ENCODE measurements around the gene HK3. TPM values are rescaled to one million over a fixed set of nuclear protein-coding genes. Genes with fewer than 3 reads are reported as not detected.

HK3 gene
- total RNA-seq, 1 experiment from 2014 or later: 1.5 TPM

DNA sequence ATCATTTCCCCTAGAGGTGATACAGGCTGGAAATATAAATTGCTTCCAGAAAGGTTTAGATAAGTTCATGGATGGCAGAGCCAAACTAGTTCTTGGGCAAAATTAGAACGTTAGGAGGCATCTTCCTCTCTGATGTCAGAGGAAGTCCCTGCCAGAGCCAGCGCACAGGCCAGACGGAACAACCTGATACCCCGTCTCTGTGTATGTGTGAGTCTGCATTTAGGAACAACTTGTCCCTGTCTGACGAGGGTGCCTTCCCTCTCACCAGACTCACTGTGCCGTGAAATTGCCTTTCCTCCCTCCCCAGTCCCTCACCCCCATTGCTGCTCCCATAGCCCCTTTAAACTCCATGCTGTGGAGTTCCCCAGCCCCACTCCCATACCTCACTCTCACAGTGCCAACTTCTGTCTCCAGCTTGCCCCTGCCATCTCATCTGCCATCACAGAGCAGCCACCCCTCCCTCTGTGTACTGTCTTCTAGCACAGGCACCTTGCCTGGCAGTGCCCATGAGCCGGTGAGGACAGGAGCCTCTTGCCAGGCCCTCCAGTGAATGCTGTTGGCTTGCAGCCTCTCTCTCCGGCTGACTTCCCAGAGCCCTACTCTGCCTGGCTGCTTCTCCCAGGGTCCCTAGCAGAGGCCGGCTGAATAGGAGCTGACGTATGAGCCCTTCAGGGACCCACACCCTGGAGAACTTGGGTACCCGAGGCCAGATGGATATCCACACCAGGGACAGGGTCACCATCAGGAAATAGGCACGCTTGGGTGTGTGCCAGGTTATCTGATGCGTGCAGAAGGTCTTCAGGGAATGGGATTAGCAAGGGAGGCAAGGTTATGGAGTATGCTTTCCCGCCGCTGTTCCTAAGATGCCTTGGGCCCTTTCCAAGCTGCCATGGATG lies 62.1 kb downstream of the HK3 start:
- BruUV-seq (replicated peaks): no TSS peak
- Mint-ChIP-seq H3K27ac (ENCODE audit: unreplicated experiment) (no peak overlapping the region), H3K4me3 (ENCODE audit: low read depth, unreplicated experiment) (no peak overlapping the region), H3K9me3 (ENCODE audit: low read depth, unreplicated experiment) (no peaks in the 10 kb centered on the region), H3K4me1 (ENCODE audit: low read depth, unreplicated experiment) (no peaks in the 10 kb centered on the region), H3K27me3 (ENCODE audit: unreplicated experiment) (no peaks in the 10 kb centered on the region), H3K36me3 (ENCODE audit: insufficient read depth, unreplicated experiment) (no peaks in the 10 kb centered on the region)
- DNase-seq: no peak
- intact Hi-C loops (cut with micrococcal nuclease; ENCODE audit: unreplicated experiment): no loop called here
- TF ChIP-seq, protein P1, sequence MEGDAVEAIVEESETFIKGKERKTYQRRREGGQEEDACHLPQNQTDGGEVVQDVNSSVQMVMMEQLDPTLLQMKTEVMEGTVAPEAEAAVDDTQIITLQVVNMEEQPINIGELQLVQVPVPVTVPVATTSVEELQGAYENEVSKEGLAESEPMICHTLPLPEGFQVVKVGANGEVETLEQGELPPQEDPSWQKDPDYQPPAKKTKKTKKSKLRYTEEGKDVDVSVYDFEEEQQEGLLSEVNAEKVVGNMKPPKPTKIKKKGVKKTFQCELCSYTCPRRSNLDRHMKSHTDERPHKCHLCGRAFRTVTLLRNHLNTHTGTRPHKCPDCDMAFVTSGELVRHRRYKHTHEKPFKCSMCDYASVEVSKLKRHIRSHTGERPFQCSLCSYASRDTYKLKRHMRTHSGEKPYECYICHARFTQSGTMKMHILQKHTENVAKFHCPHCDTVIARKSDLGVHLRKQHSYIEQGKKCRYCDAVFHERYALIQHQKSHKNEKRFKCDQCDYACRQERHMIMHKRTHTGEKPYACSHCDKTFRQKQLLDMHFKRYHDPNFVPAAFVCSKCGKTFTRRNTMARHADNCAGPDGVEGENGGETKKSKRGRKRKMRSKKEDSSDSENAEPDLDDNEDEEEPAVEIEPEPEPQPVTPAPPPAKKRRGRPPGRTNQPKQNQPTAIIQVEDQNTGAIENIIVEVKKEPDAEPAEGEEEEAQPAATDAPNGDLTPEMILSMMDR (IDR thresholded peaks at IDR 0.05; ENCODE audit: unreplicated experiment): no peak
- CTCF ChIA-PET: no interaction called here

GRCh38 chr5:176835918-176836317 lies 63.2 kb downstream of the HK3 start:
- BruUV-seq (replicated peaks): no TSS peak
- no peaks in the 10 kb centered on the region for H3K36me3 Mint-ChIP-seq (ENCODE audit: insufficient read depth, unreplicated experiment)
- no peak for DNase-seq
- no peak overlapping the region for H3K27ac Mint-ChIP-seq (ENCODE audit: unreplicated experiment)
- H3K4me3 Mint-ChIP-seq (ENCODE audit: low read depth, unreplicated experiment): no peak overlapping the region
- H3K27me3 Mint-ChIP-seq (ENCODE audit: unreplicated experiment): no peaks in the 10 kb centered on the region
- no peaks in the 10 kb centered on the region for H3K4me1 Mint-ChIP-seq (ENCODE audit: low read depth, unreplicated experiment)
- no peaks in the 10 kb centered on the region for H3K9me3 Mint-ChIP-seq (ENCODE audit: low read depth, unreplicated experiment)
- CTCF ChIA-PET: interaction anchor here (0.6 to 1.0 kb wide), 2 partner anchors 20 to 175 kb away, joined by 3 to 5 read pairs; no protein-coding TSS in a partner anchor
- TF ChIP-seq, protein P1 (IDR thresholded peaks at IDR 0.05; ENCODE audit: unreplicated experiment): no peak
- intact Hi-C loops (cut with micrococcal nuclease; ENCODE audit: unreplicated experiment): no loop called here

- Mint-ChIP-seq H3K36me3 (ENCODE audit: insufficient read depth, unreplicated experiment) (peaks cover 6% of the 10 kb centered on the region), H3K9me3 (ENCODE audit: low read depth, unreplicated experiment) (no peaks in the 10 kb centered on the region), H3K4me3 (ENCODE audit: low read depth, unreplicated experiment) (no peak overlapping the region), H3K27me3 (ENCODE audit: unreplicated experiment) (no peaks in the 10 kb centered on the region), H3K4me1 (ENCODE audit: low read depth, unreplicated experiment) (no peaks in the 10 kb centered on the region), H3K27ac (ENCODE audit: unreplicated experiment) (no peak overlapping the region)
- TF ChIP-seq, protein P1 (IDR thresholded peaks at IDR 0.05; ENCODE audit: unreplicated experiment): no peak
- CTCF ChIA-PET: interaction anchor here (0.7 to 1.8 kb wide), 2 partner anchors 9 to 200 kb away, joined by 5 read pairs; no protein-coding TSS in a partner anchor
- no TSS peak for BruUV-seq (replicated peaks)
- DNase-seq: no peak
- intact Hi-C loops (cut with micrococcal nuclease; ENCODE audit: unreplicated experiment): no loop called here
Observed at GRCh38 chr5:176833286-176833685, 65.9 kb downstream of the HK3 start.

GRCh38 chr5:176832162-176832561 lies 67.0 kb downstream of the HK3 start:
- no TSS peak for BruUV-seq (replicated peaks)
- Mint-ChIP-seq H3K9me3 (ENCODE audit: low read depth, unreplicated experiment) (no peaks in the 10 kb centered on the region), H3K4me1 (ENCODE audit: low read depth, unreplicated experiment) (no peaks in the 10 kb centered on the region), H3K27ac (ENCODE audit: unreplicated experiment) (no peak overlapping the region), H3K27me3 (ENCODE audit: unreplicated experiment) (no peaks in the 10 kb centered on the region), H3K36me3 (ENCODE audit: insufficient read depth, unreplicated experiment) (peaks cover 6% of the 10 kb centered on the region), H3K4me3 (ENCODE audit: low read depth, unreplicated experiment) (no peak overlapping the region)
- no peak for DNase-seq
- intact Hi-C loops (cut with micrococcal nuclease; ENCODE audit: unreplicated experiment): no loop called here
- TF ChIP-seq, protein P1 (IDR thresholded peaks at IDR 0.05; ENCODE audit: unreplicated experiment): no peak
- CTCF ChIA-PET: interaction anchor here (0.6 to 1.8 kb wide), 3 partner anchors 8 to 321 kb away, joined by 3 to 5 read pairs (median 3); no protein-coding TSS in a partner anchor

Data from Calu3 (cell line).